Epithelial cell of proximal tubule (primary cell): Measurements from ENCODE around the gene CEP128. TPM values are rescaled to one million over a fixed set of nuclear protein-coding genes. Genes with fewer than 3 reads are reported as not detected.

ENCODE experiments used
- DNase-seq: peaks from one replicate; pipeline ENCODE4 v3.0.0-alpha.2; 2011; ENCODE audit warnings: low read depth
- H3K4me3 ChIP-seq: 2 replicates; pipeline ENCODE4 v1.5.1; 2011; ENCODE audit warnings: low read depth, mild to moderate bottlenecking, low read length
- total RNA-seq: library from RNA; depleted of rRNA; stranded (reverse); fragments of >200 nt; gene quantifications from 2 replicates; pipeline ENCODE4 v1.2.3, GENCODE V29; 2015
- TF ChIP-seq, protein P1 (sequence below): conservative IDR thresholded peaks from 2 replicates; pipeline ENCODE4 v1.5.1; 2012; ENCODE audit warnings: low read depth, mild to moderate bottlenecking, low read length

CEP128 gene
- total RNA-seq, 1 donor from 2014 or later, result 5.2 TPM

GRCh38 chr14:80944861-80945617 lies 3.5 kb upstream of the CEP128 start:
- no peak overlapping the region for H3K4me3 ChIP-seq
- TF ChIP-seq, protein P1, sequence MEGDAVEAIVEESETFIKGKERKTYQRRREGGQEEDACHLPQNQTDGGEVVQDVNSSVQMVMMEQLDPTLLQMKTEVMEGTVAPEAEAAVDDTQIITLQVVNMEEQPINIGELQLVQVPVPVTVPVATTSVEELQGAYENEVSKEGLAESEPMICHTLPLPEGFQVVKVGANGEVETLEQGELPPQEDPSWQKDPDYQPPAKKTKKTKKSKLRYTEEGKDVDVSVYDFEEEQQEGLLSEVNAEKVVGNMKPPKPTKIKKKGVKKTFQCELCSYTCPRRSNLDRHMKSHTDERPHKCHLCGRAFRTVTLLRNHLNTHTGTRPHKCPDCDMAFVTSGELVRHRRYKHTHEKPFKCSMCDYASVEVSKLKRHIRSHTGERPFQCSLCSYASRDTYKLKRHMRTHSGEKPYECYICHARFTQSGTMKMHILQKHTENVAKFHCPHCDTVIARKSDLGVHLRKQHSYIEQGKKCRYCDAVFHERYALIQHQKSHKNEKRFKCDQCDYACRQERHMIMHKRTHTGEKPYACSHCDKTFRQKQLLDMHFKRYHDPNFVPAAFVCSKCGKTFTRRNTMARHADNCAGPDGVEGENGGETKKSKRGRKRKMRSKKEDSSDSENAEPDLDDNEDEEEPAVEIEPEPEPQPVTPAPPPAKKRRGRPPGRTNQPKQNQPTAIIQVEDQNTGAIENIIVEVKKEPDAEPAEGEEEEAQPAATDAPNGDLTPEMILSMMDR, result no peak
- no peak for DNase-seq

GRCh38 chr14:80942191-80942600 lies 658 bp upstream of the CEP128 start:
- TF ChIP-seq, protein P1, result no peak
- no peak for DNase-seq
- peak overlapping the region; percentile 82 for H3K4me3 ChIP-seq

GRCh38 chr14:80940146-80940545 lies 1.4 kb downstream of the CEP128 start:
- no peak overlapping the region for H3K4me3 ChIP-seq
- no peak for DNase-seq
- TF ChIP-seq, protein P1, result no peak

DNA sequence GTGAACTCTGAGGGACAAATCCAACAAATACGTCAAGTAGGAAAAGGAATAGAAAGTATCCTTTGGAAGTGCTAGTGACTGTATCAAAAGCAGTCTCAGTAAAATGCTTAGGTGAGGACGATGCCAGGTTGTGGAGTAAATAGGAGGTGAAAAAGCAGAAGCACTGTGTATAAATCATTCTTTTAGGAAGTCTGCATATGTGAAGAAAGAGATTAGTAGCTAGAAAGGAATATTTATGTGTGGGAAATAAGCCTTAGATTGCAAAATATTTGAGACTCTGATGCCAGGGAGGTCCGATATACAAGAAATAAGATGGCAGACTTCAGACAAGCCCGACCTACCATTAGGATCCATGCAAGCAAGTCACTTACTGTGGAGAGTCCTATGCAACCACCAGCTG lies 7.9 kb downstream of the CEP128 start:
- no peak overlapping the region for H3K4me3 ChIP-seq
- TF ChIP-seq, protein P1, result no peak
- DNase-seq, result no peak

GRCh38 chr14:80933282-80933681 lies 8.3 kb downstream of the CEP128 start:
- no peak for DNase-seq
- TF ChIP-seq, protein P1, result no peak
- no peak overlapping the region for H3K4me3 ChIP-seq

GRCh38 chr14:80930836-80931389 lies 10.6 kb downstream of the CEP128 start:
- peak; percentile 93 for DNase-seq
- no peak overlapping the region for H3K4me3 ChIP-seq
- TF ChIP-seq, protein P1, result no peak

GRCh38 chr14:80930095-80930494 lies 11.4 kb downstream of the CEP128 start:
- TF ChIP-seq, protein P1, result no peak
- no peak overlapping the region for H3K4me3 ChIP-seq
- DNase-seq, result no peak
